ENCODE data around the gene MXD1.
"Not testable (repeated sequence)": the region's sequence is repeated elsewhere in the genome, so short reads cannot be mapped to it uniquely, and the experiment has no call there.

The MXD1 gene, protein sequence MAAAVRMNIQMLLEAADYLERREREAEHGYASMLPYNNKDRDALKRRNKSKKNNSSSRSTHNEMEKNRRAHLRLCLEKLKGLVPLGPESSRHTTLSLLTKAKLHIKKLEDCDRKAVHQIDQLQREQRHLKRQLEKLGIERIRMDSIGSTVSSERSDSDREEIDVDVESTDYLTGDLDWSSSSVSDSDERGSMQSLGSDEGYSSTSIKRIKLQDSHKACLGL

DNA sequence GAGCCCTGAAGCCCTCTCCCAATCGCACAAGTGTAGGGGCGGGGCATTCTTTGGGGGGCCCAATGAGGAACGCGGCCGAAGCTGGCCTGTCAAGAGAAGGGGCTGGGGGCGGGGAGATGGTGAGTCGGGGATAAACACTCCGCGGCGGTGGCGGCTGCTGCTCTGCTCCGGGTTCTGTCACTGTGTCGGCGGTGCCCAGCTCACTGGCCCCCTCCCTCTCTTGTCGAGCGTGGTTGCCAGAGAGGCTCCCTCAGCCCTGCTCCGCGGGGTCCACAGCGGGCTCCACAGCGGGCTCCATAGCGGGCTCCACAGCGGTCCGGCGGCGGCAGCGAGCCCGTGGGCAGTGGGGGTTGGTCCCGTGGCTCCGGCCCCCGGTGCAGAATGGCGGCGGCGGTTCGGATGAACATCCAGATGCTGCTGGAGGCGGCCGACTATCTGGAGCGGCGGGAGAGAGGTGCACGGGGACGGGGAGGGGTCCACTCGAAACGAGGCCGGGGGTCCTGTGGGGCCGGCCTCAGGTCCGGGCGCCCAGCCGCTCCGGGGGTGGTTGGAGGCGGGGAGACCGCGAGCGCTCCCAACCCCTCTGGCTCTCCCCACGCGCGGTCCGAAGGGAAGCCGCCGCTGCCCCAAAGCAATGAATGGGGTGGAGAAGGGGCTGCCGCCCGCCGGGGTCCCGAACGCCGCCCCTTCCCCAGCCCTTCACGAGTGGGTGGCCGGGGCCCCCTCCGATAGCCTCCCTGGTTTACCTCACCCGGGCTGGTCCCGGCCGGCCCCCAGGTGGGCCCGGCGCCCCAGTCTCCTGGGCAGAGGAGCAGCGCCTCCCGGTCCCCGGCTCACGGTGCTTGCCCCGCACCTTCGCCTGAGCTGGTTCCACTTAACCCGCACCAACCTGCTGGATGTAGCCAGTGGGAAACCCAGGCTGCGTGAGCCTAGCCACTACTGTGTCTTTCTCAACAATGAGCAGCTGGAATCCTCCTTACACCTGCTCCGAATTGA lies at the start of gene MXD1:
TSS of gene MXD1 (plus strand) at position 160 of the 996 bp plus-strand sequence. CDS start at position 382, 222 bp downstream.
- peak; percentile 100 for DNase-seq (ENCODE audit: low read depth)

DNA sequence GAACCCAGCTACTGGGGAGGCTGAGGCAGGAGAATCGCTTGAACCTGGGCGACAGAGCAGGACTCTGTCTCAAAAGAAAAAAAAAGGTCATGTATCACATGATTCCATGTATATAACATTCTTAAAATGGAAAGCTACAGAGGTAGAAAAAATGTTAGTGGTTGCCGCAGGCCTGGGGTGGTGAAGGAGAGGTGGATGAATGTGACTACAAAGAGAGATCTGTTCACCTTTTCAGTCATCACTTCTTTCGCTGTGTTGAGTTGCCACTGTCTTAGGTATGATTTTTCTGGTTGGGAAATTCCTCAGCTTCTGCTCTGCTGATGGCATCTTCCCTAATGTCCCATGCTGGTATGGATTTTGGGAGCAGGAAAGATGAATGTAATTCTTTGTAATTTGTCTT lies 26.5 kb upstream of the MXD1 start:
- DNase-seq (ENCODE audit: low read depth) = no peak

DNA sequence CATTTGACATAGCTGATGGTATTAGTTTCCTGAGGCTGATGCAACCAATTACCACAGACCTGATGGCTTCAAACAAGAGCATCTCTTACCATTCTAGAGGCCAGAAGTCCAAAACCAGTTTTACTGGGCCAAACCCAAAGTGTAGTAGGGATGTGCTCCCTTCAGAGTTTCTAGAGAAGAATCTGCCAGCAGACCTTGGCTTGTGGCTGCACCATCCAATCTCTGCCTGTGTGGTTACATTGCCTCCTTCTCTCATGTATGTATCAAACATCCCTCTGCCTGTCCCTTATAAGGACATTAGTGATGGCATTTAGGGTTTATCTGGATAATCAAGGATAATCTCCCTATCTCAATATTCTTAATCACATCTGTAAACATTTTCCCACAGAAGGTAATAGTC lies 25.6 kb upstream of the MXD1 start:
- DNase-seq (ENCODE audit: low read depth) = no peak

DNA sequence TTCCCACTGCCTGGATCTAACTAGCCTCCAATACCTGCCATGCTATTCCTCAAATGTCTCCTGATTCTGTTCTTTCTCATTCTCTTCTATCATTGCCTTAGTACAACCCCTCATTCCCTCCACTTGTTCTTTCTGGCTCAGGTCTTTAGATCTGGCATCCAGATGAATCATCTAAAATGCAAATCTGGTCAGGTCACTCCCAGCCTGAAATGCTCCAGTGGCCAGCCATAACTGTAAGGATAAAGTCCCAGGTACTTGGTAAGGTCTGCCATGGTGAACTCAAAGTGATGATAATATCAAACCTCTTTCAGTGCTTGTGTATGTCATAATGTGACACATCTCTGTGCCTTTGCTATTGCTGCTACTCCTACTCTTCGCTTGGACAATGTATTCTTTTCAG lies 24.0 kb upstream of the MXD1 start:
- DNase-seq (ENCODE audit: low read depth) = no peak

DNA sequence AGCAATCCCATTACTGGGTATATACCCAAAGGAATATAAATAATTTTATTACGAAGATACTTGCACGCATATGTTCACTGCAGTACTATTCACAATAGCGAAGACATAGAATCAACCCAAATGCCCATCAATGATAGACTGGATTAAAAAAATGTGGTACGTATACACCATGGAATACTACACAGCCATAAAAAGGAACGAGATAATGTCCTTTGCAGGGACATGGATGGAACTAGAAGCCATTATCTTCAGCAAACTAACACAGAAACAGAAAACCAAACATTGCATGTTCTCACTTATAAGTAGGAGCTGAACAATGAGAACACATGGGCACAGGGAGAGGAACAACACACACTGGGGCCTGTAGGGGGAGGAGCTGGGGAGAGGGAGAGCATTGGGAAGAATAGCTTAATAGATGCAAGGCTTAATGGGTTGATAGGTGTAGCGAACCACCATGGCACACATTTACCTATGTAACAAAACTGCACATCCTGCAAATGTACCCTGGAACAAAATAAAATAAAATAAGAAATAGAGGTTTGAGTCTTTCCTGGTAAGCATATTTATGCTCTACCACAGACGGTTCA lies 22.0 kb upstream of the MXD1 start:
- DNase-seq (ENCODE audit: low read depth) = not testable (repeated sequence)

DNA sequence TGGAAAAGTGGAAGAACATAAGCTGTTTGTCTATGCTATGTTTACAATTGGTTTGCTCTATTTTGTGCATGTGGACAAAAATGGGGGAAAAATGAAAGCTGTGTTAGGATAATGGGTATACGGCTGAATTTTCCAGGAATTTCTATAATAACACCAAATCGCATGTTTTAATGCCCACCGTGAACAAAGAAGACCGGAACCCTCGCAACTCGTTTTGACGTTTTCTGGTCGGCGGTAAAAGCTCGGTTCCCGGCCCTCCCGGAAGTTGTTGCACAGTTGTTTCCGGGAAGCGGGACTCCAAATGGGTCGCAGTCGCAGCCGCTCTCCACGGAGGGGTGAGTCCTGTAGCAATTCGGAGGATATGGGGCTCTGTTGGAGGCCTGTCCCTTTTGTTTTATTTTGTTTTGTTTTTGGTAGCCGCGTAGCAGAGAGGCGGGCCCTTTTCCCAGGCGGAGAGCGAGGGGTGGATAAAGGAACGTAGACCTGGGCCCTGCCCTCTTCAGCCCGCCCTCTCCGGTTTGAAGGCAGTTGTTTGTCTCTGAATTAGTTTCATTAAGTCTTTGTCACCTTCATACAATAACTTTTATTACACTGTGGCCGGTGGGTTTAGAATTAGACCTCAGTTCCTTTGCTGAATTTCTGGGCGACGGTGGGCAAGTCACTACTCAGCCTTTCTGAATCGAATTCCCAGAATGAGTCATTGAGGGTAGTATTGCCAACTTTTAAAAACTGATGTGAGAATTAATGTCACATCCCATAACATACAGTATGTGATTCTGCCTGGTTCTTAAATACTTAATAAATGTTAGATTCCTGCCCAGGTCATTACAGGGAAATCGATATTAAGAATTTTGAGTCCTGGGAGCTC lies 21.0 kb upstream of the MXD1 start, which contains the start of gene SNRNP27:
TSS of gene SNRNP27 (plus strand) at position 273 of the 868 bp plus-strand sequence. CDS start at position 302, 29 bp downstream.
- DNase-seq (ENCODE audit: low read depth) = peak; percentile 73

DNA sequence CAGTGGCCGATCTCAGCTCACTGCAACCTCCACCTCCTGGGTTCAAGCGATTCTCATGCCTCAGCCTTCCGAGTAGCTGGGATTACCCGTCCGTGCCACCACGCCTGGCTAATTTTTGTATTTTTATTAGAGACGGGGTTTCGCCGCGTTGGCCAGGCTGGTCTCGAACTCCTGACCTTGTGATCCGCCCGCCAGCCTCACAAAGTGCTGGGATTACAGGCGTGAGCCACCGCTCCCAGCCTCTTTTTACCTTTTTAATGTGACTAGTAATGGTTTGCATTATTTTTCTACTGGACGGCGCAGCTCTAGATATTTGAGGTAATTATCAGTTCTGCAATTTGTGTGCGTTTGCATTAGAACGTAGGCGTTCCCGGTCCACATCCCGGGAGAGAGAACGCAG lies 20.2 kb upstream of the MXD1 start:
- DNase-seq (ENCODE audit: low read depth) = not testable (repeated sequence)

DNA sequence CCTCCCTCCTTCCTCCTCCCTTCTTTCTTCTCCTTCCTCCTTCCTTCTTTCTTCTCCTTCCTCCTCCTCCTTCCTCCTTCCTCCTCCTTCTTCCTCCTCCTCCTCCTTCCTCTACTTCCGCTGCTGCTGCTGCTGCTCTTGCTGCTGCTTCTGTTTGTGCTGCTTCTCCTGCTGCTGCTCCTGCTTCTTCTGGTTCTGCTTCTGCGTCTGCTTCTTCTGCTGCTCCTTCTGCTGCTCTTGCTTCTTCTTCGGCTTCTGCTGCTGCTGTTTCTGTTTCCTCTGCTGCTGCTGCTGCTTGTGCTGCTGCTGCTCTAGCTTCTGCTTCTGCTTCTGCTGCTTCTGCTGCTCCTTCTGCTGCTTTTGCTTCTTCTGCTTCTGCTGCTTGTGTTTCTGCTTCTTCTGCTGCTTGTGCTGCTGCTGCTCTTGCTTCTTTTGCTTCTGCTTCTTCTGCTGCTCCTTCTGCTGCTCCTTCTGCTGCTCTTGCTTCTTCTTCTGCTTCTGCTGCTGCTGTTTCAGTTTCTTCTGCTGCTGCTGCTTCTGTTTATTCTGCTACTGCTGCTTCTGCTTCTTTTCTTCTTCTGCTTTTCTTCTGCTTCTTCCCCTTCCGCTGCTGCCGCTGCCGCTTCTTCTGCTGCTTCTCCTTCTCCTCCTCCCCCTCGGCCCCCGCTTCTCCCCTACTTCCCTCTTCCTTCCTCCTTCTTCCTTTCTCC lies 12.5 kb upstream of the MXD1 start:
- DNase-seq (ENCODE audit: low read depth) = no peak

DNA sequence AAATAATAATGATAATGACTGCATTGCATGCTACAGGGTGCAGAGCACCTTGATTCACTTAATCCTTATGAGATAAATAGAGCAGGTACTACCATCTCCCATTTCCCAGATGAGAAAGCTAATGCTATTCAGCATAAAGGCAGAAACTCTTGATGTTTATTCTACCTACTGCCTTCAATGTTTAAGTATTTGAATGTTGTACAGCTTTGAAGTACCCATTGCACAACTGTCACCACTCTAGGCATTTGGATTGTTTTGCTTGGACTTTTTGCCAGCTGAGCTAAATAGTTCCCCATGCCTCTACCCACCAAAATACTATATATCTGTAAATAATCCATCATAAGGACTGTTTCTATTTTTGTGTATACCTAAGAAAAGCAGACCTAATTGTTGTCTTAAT lies 7.7 kb upstream of the MXD1 start:
- no peak for DNase-seq (ENCODE audit: low read depth)

DNA sequence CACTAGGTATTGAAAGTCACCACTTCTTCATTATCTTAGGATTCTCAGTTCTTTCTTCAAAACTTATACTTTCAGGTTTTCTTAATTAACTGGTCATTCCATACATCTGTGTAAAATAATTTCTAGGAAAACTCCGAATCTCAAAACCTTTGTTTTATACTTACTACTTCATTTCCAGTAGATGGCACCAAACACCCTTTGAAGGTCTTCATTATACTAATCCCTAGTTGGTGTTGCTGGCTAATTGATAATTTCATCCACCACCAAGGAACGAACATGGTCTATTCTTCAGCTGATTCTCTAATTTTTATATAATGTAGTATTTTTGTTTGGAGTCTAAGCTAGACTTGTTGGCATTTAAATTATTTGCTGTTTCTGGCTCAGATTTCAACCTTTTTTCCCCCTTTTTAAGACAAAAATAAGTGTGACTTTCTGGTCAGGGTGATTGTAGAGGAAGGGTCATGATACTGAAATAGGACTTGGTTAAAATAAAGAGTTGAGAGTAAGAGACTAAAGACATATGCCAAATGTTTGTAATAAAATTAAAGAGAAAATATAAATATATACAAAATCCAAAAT lies 2.8 kb upstream of the MXD1 start:
- DNase-seq (ENCODE audit: low read depth) = no peak

DNA sequence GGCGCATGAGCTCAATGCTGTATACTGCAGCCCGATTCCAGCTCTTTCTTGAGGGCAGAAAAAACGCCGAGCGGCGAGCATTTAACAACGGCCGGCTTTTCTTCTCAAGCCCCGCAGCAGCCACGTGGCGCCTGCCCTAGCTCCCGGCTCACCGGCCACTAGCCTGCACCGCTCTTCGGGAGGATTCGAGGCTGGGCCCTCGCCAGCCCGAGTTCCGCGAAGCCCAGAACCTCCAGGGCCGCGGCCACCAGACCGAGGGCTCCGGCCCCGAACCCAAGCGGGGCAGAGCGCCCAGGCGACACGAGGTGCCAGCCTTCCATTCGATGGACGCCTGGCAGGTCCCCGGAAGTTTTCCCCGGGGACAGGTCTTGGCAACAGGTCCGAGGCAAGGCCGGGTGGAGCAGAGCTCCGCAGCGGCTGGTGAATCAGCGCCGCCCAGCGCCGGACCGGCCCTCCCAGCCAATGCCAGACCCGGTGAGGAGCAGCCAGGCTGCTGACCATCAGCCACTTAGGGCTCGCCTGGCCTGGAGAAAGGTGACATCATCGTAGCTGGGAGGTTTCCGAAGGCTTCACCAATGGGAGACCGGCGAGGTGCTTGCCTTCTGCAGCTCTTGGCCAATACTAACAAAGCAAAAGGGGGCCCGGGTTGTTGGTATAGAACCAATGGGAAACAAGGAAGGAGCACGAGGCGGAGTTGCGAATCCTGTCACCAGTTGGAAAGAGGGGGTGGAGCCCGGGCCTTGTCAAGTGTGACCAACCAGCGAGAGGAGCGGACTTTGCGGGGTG lies 552 bp upstream of the MXD1 start:
- no peak for DNase-seq (ENCODE audit: low read depth)

DNA sequence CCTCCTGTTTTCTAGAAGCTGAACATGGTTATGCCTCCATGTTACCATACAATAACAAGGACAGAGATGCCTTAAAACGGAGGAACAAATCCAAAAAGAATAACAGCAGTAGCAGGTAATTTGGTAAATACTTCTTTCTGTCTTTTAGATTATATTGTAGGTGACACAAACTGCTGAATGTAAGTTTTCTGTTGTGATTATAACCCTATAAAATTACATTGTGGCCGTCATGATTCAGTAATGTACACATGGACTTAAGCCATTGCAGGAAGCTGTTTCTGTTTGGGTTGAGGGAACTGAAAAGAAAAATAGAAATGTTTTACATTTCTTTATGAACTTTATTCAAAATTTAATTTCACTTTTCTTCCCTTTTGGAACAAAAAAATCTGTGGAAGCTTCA lies 1.2 kb downstream of the MXD1 start:
- DNase-seq (ENCODE audit: low read depth) = no peak

DNA sequence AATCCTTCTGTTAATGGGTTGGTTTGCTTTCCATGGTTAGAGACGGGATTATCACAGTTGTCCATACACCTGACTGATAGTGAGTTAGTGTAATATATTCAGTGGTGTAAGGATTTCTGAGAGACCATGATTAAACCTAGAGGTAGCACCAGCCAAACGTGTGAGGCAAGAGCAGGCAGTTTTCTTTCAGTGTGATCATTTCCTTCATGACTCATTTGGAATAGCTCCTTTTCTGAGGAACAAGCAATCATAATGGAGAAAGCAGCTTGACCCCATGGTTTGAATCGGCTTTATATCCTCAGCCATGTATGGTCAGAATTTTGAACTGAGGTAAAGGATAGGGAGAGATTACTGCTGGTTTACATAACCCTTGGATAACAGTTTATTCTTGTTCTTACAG lies 2.9 kb downstream of the MXD1 start:
- DNase-seq (ENCODE audit: low read depth) = no peak

DNA sequence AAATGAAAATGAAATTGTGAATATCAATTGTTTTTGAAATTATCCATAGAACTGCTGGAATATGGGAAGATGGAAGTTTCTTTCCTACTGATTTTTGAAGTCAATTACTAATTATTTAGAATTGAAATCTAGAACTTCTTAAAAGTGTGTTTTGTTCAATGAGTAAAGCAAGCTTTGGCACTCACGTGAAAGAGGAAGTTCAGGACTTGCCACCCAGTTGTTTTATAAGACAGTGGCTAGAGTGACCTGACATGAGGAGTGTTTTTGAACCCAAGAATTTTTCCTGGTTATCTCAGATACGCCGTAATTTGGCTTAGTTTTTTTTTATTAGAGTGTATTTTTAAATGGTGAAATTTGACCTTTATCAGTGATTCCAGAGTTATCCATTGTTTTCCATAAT lies 3.5 kb downstream of the MXD1 start:
- DNase-seq (ENCODE audit: low read depth) = no peak

DNA sequence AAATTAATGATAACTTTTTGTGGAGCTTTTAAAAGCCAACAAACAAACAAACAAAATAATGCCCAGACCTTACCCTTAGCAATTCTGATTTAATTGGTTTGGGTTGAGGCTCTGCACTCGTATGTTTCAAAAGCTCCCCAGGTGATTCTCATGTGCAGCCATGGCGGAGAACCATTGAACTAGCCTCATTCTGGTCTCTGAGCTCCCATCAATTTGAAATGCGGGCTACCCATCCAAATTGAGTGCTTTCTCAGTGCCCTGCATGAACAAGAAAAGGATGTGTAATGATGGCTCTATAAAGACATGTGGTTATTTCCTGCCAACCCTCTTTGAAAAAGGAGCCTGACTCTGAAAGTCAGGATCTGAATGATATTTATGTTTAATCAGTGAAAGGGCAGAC lies 8.2 kb downstream of the MXD1 start:
- no peak for DNase-seq (ENCODE audit: low read depth)

DNA sequence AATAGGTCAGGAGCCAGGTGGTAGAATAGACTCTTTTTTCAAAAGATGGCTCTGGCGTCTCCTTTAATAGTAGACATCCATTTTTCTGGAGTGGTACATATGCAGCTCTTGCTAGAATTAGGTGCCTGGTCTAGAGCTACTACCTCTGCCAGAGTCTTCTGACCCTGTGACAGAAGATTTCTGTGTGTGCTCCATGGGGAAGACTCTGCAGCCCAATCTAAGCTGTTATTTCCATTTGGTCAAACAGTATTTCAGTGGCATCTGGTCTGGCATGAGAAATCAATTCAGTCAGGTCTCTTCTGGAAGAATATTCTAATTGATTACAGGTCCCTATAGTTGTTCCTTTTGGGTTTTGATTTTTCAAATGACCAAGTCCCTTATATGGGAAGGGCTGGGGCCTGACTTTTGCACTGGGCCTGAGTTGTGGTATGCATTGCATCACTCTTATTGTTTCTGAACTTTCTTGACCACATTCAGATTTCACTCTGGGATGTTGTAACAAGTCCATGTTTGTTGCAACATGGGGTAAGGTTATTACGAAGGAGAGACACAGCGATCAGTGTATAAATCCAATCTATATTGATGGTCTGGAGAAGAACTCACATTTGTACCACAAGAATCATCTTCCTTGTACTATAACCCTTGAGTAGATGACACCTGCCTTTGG lies 12.1 kb downstream of the MXD1 start:
- no peak for DNase-seq (ENCODE audit: low read depth)

DNA sequence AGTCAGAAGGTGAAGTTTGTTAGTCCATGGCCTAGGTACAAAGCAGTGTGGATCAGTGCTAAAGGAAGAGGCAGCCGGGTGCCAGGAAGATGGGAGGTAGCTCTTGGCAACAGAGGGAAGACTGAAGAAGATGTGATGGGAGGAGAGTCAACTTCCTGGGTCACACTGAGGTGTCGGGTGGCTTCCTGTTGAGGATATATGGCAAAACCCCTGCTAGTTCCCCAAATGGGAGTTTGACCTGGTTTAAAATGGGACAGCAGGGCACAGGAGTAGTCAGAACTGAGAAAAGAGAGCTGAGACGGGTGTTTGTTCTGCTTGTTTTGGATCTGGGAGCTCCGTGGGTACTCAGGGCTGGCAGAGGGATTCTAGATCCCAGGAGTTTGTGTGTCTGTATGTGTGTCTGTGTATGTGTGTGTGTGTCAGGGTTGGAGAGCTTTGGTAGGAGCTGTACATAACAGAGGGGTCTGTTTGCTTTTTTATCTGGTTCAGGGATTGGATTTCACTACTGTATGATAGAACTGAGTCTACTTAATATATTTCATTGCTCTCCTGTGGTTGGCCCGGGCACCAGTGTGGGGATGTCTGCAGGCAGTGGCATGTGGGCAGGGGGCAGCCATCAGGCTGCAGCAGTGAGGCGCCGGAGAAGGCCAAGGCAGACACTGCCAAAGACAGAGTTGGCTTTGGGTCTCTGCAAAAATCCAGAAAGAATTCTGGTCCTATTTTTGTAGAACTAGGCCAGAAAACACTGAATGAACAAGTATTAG lies 17.1 kb downstream of the MXD1 start:
- no peak for DNase-seq (ENCODE audit: low read depth)

DNA sequence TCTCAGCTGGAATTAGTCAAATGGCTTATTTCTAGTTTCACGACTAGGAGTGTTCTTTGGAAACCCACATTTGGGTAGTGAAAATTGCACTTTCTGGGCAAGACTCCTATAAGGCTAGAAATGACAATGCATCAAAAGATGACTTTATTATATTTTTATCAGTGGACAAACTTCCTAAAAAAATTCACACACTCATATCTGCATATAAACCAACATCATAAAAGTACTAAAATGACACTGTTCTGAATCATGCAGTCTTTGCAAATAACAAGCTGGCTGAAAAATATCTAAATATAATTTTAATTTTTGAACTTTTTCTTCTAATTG lies 17.6 kb downstream of the MXD1 start:
- no peak for DNase-seq (ENCODE audit: low read depth)

Data from activated T-helper 9 cell treated with anti-CD3 and anti-CD28 coated beads, Interleukin-2, amount 50 U/mL, for 16 hours (primary cell).